Right renal pelvis (tissue), 4 donors: Measurements from ENCODE around the gene KPNA6. TPM values are rescaled to one million over a fixed set of nuclear protein-coding genes. Genes with fewer than 3 reads are reported as not detected.
A peak's percentile ranks its signal among the peaks of the same experiment; 100 is the strongest.

ENCODE experiments used
- DNase-seq, 4 donors: peaks; one replicate each; pipeline ENCODE4 v3.0.0-alpha.2; 2013; ENCODE audit warnings: low read depth in 4 of 4, low spot score in 3 of 4, missing footprints in 1 of 4
- polyA plus RNA-seq, 4 donors: library from polyadenylated mRNA; unstranded; fragments of 120-200 nt; gene quantifications; one replicate each; pipeline ENCODE4 v1.2.1, GENCODE V29; 2013; ENCODE audit not compliant: insufficient read length in 4 of 4

The KPNA6 gene
- polyA plus RNA-seq, 4 donors = 33.4 to 42.0 (median 38.4) TPM

DNA sequence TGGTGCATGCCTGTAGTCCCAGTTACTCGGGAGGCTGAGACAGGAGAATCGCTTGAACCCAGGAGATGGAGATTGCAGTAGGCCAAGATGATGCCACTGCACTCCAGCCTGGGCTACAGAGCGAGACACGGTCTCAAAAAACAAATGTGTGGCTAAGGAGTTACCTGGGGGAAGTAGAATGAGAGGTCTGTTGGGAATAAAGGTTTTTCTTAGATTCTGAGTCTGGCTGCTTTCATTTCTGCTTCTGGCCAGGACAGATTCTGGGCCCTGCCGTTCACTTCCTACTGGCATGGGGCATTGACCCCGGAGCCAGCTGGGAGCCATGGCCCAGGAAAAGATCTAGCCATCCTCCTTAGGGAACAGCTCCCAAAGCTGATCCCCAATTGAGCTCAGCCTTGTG, 100.6 kb downstream of the KPNA6 start:
- DNase-seq = no peak

DNA sequence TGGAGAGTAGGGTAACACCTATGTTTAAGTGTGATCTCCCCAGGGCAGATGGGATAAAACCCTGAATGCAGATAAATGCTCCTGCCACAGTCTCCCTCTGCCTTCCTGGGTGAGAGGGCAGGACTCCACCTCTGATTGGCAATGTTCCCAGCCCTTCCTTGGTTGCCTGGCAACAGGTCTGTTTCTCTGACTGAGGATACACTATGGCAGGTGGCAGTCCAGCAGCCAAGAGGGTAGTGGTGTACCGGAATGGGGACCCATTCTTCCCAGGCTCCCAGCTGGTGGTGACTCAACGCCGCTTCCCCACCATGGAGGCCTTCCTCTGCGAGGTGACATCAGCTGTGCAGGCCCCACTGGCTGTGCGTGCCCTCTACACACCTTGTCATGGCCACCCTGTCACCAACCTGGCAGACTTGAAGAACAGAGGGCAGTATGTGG, 101.1 kb downstream of the KPNA6 start, which contains the start of gene DCDC2B:
Gene DCDC2B (plus strand): TSS at position 199 of the 438 bp plus-strand sequence. CDS start 5 bp downstream, at position 204.
- no peak for DNase-seq

- no peak for DNase-seq
These were observed 108.0 kb downstream of the KPNA6 start for GRCh38 chr1:32215629-32216480.

DNA sequence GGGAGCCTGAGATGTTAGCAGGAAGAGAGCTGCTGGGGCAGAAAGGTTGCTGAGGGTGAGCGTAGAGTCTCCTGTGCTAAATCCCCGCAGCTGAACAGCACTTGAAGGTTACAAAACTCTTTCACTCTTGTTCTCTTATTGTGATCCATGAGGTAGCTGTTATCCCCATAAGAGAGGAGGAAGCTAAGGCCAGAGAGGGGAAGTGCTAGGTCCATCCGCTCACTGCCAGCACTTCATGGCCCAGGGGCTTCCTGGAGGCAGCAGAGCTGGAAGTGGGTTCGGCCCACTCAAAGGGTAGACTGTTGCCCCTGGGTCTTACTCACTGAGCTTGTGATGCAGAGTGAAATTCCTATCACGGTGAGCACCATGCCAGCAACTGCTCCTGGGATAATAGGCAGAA, 108.7 kb downstream of the KPNA6 start:
- DNase-seq = no peak

DNA sequence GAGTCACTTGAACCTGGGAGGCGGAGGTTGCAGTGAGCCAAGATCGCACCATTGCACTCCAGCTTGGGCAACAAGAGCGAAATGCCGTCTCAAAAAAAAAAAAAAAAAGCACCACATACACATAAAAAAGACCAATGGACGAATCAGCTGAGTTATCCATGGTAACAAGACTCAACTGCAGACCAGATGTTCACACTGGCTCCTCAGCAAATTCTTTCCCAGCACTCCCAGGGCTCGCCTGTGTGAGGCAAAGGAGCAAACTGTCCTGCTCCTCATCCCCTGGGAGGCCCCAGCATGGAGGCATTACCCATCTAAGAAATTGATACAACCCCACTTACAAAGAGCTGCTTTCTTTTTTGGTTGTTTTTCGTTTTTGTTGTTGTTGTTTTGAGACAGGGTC, 111.2 kb downstream of the KPNA6 start:
- DNase-seq = no peak

DNA sequence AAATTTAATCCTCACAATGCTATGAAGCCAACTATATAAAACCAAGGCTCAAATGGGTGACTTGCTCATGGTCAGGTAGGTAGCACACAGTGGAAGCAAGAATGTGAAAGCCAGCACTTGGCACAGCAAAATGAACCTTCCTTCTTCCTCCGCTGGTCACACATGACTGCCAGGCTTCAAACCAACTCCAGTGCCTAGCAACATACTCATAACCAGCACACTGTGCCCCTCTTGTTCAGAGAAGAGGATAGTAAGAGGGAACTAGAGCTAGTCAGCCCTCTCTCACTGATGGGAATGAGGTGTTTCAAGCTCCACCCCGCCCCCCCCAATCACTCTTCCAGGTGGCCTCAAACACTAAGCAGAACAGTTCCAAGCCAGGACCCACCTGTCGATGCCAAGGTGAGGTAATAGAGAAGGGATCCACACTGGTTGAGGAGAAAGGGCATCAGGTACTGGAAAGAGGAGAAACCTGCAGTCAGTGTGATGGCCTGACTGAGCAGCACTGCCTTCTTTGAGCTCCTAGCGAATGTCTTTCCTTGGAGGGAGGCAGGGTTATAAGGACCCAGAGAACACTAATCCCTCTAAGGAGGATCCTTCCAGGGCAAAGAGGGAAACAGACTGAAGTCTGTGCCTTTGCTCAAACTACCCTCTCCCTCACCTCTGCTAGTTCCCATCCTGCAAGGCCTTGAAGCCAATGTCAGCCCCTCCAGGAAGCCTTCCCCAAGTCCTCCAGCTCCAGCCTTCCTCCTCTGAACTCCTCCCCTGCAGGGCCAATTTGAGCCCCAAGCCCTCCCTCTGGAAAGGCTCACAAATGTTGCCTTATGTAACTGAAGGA, 113.1 kb downstream of the KPNA6 start:
- no peak for DNase-seq

- DNase-seq = no peak
These were observed 113.7 kb downstream of the KPNA6 start for GRCh38 chr1:32221581-32221979.

DNA sequence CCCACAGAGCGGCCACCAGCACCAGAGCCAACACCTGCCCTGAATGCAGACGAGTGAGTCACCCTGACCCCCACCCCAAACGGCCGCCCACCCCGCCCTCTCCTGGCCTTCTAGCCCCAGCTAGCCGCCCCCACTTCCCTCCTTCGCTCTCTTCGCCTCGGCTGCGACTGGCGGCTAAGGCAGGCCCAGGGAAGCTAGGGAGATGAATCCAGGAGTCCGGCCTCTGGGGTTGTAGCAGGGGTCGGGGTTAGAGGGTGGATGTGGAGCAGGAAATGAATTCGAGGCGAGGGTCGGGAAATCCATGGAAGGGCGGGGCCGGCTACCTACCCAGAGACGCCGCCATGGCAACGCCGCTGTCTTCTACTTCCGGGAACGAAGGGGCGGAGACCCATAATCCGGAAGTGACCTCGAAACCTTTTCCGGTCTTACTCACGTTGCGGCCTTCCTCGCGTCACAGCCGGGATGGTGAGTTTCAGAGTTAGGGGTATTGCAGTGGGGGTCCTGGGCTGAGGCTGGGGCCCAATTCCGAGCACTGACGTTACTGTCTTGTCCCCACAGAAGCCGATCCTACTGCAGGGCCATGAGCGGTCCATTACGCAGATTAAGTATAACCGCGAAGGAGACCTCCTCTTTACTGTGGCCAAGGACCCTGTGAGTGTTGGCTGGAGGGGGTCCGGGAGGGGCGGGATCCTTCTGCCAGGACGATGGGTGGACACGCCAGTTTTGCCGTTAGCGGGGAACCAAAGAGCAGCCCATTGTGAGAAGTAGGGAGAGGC, 114.3 kb downstream of the KPNA6 start, which contains the start of the genes EIF3I and TMEM234:
Gene EIF3I (plus strand): TSS at position 428 of the 776 bp plus-strand sequence. CDS start 35 bp downstream, at position 463.
Gene TMEM234 (minus strand): TSS at position 374 of the 776 bp plus-strand sequence. CDS start 31 bp downstream, at position 343.
- DNase-seq = peak in 3 of 4 donors; percentile 88 to 91 (median 88)

DNA sequence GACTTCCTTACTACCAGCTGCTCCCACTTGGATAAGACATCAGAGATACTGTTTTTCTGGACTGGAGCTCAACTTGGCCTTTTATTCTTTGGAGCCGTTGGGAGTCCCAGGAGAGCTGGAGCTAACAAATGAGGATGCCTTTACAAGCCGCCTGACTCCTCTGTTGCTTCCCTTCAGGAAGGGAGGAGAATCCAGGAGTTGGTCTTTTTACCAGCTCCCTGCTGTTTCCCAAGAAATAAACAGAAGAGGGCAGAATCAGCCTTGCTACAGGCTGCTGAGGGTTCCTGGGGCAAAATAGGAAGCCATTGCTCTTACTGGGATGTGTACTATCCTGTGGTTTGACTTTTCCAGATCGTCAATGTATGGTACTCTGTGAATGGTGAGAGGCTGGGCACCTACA, 115.8 kb downstream of the KPNA6 start:
- no peak for DNase-seq

- DNase-seq = no peak
These were observed 116.4 kb downstream of the KPNA6 start for GRCh38 chr1:32224285-32224684.

Other genes starting within 250 kb of the KPNA6 start
- gene PTP4A2, start 169.7 kb upstream of the KPNA6 start, polyA plus RNA-seq = 100 to 1,000 TPM; 212 to 247 (median 238) TPM
- 100 to 1,000 TPM; 258 to 297 (median 282) TPM for gene KHDRBS1, start 94.2 kb upstream of the KPNA6 start, polyA plus RNA-seq
- 10 to 100 TPM; 19.7 to 22.1 (median 19.9) TPM for gene TMEM39B, start 35.1 kb upstream of the KPNA6 start, polyA plus RNA-seq
- 10 to 100 TPM; 41.6 to 48.3 (median 45.7) TPM for gene TXLNA, start 71.6 kb downstream of the KPNA6 start, polyA plus RNA-seq
- 10 to 100 TPM; 20.6 to 26.3 (median 22.2) TPM for gene CCDC28B, start 92.5 kb downstream of the KPNA6 start, polyA plus RNA-seq
- gene IQCC, start 97.6 kb downstream of the KPNA6 start, polyA plus RNA-seq = 1 to 10 TPM; 7.3 to 7.9 (median 7.8) TPM
- gene DCDC2B, start 101.0 kb downstream of the KPNA6 start, polyA plus RNA-seq = under 1 TPM; 0.62 to 0.96 (median 0.72) TPM
- gene TMEM234, start 114.3 kb downstream of the KPNA6 start, polyA plus RNA-seq = 10 to 100 TPM; 21.0 to 24.4 (median 23.3) TPM
- 100 to 1,000 TPM; 173 to 190 (median 177) TPM for gene EIF3I, start 114.4 kb downstream of the KPNA6 start, polyA plus RNA-seq
- 10 to 100 TPM in 3 of 4 donors, 1 to 10 TPM in 1; 8.4 to 11.1 (median 10.7) TPM for gene FAM167B, start 139.2 kb downstream of the KPNA6 start, polyA plus RNA-seq
- gene LCK, start 143.2 kb downstream of the KPNA6 start, polyA plus RNA-seq = 1 to 10 TPM; 4.2 to 6.7 (median 5.2) TPM
- 100 to 1,000 TPM; 162 to 193 (median 179) TPM for gene HDAC1, start 184.0 kb downstream of the KPNA6 start, polyA plus RNA-seq
- 100 to 1,000 TPM; 443 to 517 (median 479) TPM for gene MARCKSL1, start 228.2 kb downstream of the KPNA6 start, polyA plus RNA-seq